HG02884 (cell line): ENCODE data around the gene ZNF213.
"Not testable (repeated sequence)": the region's sequence is repeated elsewhere in the genome, so short reads cannot be mapped to it uniquely, and the experiment has no call there.

Experiments
- ATAC-seq: cut with Tn5 transposase; IDR thresholded peaks from one replicate; pipeline ENCODE4 v1.9.1; 2021; ENCODE audit warnings: mild to moderate bottlenecking, moderate library complexity; ENCODE audit not compliant: unreplicated experiment

The ZNF213 gene

DNA sequence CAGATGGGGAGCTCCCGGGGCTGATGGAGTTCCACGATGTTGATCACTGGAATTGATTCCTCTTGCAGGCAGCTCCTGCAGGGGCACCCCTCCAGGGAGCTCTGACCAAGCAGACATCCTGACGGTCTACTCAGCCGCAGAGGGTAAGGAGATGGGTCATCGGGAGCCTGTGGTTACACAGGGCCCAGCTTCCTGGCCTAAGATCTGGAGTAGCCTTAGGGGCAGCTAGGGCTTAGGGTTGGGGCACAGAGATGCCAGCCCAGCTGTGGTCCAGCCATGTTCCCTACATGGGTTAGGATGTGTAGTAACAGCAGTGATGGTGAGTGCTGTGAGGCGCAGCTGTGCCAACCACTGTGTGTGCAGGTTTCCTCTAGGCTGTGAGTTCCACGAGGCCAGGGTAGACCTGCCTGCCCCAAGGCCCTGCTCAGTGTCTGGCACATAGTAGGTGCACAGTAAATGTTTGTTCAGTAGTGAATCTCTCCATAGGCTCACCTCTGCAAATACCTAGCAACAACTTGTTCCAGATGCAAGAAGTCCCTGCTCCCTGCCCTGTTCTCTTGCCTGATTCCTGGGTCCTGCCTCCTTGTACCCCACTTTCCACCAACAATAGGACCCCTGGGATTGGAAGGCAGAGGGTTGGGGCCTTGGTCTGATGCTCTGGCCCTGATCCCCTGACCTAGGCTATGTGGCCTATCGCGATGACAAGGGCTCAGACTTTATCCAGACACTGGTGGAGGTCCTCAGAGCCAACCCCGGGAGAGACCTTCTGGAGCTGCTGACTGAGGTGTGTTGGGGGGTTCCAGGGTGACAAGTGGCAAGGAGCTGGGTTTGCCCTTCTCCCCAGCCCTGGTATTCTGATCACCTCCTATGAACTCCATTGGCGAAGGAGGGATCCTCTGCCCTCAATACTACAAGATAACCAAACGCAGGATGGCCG lies 13.7 kb downstream of the ZNF213 start:
- no peak for ATAC-seq

DNA sequence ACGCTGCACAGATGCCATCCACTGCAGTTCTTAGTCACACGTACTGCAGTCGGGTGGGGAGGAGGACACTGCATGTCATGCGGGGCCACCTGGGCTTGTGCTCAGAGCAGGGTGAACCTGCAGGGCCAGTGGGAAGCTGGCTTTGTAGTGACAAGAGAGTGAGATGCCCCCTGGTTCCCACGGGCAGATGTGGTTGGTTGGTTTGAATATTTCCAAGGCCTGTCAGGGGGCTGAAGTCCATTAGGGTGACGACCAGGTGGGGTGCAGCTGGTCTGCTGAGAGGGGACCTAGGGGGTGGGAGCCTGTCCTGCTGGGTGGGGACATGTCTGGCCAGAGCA lies 14.3 kb downstream of the ZNF213 start:
- no peak for ATAC-seq

DNA sequence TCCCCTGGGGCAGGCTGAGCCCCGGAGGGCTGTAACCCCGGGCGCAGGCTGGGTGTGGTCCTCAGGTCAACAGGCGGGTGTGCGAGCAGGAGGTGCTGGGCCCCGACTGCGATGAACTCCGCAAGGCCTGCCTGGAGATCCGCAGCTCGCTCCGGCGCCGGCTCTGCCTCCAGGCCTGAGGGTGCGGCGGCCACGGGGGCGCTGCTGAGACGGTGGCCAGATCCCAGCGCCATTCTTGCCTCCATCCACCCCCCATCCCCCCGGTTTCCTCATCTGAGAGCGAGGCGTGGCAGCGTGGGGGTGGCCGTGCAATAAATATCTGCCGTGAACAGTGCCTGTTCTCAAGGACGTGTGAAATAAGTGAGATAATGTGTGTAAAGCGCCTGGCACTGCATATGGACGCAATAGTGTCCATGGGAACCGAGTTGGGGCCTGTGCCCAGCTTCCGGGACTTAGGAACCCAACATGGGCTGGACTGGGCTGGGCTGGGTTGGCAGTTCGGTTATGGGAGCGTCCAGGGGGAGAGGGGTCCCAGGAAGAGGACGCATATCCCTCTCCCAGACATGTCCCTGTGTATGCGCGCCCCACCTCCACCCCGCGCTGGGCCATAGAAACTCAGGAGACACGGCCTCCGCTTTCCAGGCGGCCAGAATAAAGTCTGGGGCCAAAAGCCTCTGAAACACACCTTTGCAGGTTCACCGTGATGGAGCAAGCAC lies 15.0 kb downstream of the ZNF213 start:
- no peak for ATAC-seq

DNA sequence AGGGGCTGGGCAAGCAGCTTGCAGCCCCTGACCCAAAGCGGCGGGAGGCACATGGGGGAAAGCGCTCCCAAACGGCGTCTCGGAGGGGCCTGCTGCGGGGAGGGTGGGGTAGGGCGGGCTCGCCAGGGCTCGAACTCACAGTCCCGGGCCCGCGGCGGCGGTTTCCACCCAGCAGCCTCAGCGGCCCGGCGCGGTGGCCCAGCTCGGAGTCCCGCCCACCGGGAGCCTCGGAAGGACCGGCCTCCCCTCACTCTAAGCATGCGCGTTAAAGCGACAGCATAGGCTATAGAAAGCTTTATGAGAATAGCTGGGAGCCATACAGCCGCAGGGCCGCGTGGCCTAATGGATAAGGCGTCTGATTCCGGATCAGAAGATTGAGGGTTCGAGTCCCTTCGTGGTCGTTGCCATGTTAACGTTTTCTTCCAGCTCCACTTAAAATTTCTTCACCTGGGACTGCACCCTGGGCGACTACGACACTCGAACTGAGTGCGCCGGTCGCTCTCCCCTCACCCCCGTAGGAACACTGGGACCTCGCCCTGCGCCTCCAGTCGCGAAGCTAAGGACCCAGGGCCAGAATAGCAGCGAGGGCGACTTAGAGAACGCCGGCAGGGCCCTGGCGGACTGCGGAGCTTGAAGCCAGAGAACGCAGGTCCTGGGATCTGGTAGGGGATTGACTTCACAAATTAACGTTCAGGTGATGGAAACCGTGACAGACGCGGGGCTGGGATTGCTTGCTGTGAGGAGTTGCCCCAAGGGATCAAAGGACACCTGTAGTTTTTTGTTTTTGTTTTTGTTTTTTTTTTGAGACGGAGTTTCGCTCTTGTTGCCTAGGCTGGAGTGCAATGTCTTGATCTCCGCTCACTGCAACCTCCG lies 15.8 kb downstream of the ZNF213 start:
- peak; percentile 59 for ATAC-seq

DNA sequence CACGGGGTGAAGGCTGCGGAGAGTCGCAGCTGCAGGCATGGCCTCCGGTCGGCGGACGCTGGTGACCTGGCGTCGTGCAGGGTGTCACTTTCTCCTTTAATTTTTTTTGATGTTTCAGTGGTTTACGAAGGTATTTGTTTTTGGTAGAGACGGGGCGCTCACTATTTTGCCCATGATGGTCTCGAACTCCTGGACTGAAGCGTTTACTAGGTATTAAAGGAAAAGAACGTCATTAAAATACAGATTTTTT lies 17.1 kb downstream of the ZNF213 start:
- no peak for ATAC-seq

DNA sequence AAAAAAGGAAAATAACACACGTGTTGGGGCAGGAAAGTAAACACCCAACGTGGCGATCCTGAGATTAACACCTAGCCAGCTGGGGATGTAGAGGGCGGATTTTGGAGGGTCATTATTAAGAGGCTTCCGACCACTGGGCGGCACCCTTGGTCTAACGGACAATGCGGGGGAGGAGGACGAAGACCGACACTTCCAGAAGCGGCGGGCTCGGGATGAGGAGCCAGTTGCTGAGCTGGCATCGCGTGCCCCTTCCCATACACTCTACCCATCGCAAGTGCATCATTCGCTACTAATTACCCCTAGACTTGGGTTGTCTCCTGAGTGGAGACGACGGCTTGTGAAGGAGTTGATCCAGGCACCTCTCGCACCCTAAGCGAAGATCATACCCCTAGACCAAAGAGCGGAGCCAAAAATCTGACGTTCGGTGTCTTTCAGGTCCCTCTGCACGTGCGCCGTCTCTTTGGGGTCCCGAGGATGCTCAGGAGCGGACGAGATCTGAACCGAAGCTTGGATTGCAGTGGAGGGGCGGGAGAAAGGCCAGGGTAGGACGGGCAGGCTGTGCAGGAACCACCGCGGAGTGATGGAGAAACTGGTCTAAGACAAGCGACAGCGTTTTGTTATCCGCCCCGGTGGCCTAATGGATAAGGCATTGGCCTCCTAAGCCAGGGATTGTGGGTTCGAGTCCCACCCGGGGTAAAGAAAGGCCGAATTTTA lies 17.6 kb downstream of the ZNF213 start:
- no peak for ATAC-seq

DNA sequence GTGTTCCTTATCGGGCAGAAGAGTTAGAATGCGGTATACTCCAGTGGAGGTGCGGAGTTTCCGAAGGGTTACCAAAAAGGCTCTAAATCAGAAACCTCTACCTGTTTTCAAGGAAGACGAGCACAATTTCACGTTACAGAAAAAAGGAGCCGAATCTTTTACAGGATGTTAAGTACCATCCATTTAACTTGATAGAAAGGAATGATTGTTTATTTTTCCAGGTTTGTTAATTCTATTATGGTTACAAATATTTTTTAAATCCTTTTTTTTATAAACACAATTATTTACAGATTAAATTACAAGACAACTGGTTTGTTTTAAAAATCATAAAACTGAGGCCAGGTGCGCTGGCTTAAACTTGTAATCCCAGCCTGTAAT lies 18.2 kb downstream of the ZNF213 start:
- ATAC-seq: no peak

DNA sequence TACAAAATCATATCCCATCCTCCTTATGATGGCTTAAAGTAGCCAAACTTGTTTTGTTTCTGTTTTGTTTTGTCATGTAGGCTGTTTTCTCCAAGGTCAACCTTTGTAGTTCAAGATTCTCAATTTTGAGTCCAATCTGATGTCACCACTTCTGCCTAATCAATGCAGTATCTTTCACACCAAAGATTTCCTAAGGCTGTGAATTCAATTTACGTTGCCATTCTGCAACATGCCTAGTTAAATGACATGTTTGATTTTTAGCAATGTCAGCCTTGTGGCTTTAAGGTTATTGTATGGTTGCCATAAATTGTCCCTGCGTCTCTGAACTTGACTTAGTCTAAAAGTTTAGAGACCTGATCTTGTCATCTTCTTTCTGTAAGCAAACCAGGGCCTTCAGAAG lies 20.4 kb downstream of the ZNF213 start:
- no peak for ATAC-seq

DNA sequence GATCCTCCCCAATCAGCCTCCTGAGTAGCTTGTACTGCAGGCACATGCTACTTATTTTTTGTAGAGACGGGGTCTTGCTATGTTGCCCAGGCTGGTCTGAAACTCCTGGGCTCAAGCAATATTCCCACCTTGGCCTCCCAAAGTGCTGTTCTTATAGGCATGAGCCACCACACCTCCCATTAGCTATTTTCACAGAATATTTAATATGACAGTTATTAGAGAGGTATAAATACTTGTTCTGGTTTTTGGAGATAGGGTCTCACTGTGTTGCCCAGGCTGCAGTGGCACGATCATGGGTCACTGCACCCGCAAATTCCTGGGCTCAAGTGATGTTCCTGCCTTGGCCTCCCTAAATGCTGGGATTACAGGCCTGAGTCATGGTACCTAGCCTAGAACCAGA lies 21.1 kb downstream of the ZNF213 start:
- ATAC-seq: no peak

DNA sequence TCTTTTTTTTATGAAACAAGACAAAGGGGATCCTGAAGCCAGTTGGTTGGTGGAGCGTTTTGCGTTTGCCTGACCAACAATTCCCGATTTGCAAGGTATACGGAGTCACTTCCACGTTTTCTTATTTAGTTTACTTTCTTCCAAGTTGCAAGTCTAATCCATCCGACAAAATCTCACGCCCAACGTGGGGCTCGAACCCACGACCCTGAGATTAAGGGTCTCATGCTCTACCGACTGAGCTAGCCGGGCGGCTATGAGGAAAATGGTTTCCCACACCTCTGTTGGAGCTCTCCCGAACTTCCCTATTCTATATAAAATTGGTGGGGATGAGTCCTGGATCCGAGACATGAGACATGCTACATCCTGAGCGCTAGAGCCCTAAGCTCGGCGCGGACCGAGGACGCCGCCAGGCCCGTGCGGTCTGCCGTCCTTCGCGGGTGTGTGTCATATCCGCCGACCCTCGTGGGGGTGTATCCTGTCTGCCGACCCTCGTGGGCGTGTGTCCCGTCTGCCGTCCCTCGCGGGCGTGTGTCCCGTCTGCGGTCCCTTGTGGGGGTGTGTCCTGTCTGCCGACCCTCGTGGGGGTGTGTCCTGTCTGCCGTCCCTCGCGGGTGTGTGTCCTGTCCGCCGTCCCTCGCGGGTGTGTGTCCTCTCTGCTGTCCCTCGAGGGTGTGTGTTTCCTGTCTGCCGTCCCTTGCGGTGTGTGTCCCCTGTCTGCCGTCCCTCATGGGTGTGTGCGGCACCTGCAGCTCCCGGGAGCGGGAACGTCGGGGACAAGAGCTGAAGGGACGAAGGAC lies 22.6 kb downstream of the ZNF213 start:
- ATAC-seq: no peak

DNA sequence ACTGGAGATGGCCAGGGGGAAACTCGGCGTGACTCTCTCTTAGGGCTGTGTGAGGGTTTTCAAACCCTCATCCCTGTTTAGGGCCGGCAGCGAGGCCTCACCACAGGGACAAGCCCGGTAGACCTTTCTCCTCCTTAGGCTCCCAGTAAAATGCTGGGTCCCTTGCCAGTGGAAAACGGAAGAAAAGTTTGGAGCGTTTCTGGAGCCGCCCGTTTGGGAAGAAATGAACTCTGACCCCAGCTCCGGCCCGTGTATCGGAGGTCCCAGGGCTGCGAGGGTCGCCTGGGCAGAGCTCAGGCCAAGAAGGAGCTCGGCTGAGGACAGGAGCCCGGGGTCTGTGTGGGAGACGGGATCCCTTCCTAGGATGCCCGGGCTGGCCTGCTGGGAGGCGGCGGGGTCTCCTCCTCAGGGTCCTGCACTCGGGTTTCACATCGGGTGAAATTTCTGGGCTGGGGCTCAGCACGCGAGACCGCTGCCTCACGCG lies 23.2 kb downstream of the ZNF213 start:
- no peak for ATAC-seq

DNA sequence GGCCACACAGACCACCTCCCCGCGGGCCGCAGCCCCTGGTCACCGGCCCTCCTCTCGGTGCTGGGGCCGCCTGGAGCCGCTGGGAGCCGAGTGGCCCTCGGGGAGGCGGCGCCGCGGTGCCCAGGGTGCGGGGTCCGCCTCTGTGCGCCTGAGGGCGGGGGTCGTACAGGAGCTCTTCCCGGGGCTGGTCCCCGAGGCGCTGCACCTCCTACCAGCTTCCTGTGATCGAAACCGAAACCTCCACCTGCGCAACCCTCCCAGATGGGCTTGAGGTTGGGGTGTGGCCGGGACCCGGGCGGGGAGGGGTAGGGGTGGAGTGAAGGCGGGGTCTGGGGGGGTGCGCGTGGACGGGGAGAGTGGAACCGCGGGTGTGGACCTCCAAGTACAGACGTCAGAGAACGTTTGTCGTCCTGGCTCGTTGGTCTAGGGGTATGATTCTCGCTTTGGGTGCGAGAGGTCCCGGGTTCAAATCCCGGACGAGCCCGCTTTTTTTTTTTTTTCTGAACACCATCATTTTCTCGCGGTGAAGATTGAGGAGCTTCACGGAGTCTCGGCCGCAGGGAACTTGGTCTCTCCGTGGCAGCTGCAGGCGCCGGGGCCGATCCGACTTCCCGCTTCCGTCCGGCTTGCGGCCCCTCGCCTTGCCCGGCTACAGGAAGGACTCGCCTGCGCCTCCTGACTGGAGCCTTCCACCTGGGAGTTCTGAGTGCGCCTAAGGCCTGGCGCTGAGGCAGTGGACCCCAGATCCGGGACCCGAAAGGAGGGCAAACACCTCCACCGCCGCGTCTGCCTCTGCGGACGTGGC lies 23.9 kb downstream of the ZNF213 start:
- ATAC-seq: no peak

DNA sequence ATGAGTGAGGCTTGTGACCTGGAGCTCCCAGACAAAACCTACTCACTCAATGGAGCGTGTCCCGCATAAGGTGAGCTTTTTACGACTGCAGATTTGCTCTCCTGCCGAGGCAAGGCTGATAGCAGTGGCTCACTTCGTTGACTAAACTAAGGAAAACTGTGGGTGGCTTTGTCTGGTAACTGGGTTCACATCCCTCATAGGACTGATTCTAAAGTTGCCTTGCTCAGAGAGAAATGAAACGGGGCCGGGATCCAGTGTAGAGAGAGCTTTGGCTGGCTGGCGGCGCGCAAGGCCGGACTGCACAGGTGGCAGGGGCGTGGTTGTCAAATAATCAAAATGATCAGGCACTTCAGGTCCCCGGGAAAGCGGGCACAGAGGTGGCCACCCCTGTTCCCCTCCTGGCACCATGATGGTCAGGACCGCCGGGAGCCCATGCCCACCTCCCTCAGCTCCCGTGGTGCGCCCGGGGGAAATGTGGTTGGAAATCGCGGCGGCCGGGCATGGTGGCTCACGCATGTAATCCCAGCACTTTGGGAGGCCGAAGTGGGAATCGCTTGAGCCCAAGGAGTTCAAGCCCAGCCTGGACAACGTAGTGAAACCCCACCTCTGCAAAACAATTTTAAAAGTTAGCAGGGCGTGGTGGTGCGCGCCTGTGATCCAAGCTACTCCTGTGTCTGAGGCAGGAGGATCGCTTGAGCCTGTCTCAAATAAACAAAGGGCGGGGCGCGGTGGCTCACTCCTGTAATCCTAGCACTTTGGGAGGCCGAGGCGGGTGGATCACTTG lies 26.6 kb downstream of the ZNF213 start:
- ATAC-seq: no peak

DNA sequence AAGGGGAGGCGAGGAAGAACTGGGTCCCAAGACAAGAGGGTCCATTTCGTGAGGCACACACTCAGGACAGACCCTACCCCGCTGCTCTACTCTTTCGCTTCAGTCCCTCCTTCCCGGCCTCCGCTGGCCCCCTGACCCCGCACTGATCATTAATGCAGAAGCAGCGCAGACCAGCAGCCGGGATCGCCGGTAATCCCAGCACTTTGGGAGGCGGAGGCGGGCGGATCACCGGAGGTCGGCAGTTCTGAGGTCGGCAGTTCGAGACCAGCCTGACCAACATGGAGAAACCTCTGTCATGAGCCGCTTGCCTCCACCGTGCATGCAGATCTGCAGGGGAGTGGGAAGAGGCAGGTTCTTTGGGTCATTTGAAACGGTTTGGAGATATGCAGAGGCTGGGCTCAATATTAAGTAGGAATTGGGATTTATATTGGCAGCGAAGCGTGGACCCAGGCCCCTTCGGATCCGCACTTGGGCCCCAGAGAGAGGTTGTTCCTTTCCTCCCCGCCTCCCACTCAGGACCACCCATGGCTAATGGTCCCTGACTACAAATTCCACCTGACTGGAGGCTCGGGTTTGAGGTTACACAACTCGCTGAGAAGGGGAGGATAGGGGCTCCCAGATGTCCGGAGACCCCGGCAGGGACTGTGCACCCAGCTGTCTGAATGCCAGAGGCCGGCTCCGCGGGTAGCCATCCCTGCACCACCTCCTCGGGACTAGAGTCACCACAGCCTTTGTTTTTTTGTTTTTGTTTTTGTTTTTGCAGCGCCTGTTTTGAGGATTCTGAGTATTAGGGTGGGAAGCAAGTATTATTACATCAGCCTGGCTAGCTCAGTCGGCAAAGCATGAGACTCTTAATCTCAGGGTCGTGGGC lies 29.5 kb downstream of the ZNF213 start:
- no peak for ATAC-seq

DNA sequence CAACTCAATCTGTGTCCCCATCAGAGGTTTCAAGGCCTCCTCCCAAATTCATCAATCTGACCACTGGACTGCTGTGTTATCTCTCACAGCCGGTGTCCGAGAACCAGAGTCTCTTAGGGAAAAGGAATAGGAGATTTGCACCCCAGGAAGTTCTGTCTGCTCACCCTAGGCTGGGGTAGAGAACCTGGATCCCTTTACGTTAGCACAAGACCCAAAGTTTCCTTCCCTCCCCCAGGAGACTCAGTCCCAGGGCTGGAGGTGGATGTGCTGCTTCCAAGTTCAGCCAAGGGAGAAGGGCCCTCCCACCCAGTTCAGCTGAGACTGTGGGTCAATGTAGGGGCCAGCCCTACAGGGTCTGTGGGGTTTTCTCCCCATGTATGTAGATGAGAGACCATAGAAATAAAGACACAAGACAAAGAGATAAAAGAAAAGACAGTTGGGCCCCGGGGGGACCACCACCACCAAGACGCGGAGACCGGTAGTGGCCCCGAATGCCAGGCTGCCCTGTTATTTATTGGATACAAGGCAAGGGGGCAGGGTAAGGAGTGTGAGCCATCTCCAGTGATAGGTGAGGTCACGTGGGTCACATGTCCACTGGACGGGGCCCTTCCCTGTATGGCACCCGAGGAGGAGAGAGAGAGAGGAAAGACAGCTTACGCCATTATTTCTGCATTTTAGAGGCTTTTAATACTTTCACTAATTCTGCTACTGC lies 30.4 kb downstream of the ZNF213 start:
- ATAC-seq: no peak

DNA sequence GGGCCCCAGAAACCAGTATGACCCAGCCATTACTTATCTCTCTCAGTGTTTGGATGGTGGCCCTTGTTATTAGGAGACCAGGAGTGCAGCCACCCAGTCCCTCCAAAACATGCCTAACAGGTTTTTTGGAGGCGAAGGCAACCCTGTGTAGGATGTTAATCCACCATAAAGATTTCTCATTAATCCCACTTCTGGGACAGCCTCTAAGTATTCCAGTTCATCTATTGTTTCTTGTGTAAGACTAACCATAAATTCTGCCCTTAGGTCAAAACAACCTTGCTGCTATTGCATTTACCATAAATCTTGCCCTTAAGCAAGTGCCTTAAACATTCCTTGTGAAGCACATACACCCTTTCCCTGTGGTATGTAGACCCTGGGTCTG lies 31.7 kb downstream of the ZNF213 start:
- ATAC-seq: no peak

DNA sequence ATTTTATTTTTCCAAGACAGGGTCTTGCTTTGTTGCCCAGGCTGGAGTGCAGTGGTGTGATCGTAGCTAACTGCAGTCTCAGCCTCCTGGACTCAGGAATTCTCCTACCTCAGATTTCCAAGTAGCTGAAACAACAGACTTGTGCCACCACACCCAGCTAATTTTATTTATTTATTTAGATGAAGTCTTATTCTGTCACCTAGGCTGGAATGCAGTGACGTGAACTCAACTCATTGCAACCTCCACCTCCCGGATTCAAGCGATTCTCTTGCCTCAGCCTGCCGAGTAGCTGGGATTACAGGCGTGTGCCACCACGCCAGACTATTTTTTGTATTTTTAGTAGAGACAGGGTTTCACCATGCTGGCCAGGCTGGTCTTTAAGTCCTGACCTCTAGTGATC lies 33.9 kb downstream of the ZNF213 start:
- not testable (repeated sequence) for ATAC-seq
